Upper lobe of left lung (tissue), 6 donors: ENCODE data around the gene TCF7L1. TPM values are rescaled to one million over a fixed set of nuclear protein-coding genes. Genes with fewer than 3 reads are reported as not detected.
"Not testable (repeated sequence)": the region's sequence is repeated elsewhere in the genome, so short reads cannot be mapped to it uniquely, and the experiment has no call there.

Experiments used
- ATAC-seq, 2 donors: fragments of 200-7000 bp; cut with Tn5 transposase; one replicate each; pipeline ENCODE4 v1.9.1; 2022; ENCODE audit warnings: mild to moderate bottlenecking in 2 of 2, moderate library complexity in 2 of 2; ENCODE audit not compliant: low FRiP score in 2 of 2
- DNase-seq, 2 donors: peaks; one replicate each; pipeline ENCODE4 v3.0.0-alpha.2; 2019 to 2020
- H3K27ac ChIP-seq, 4 donors: fragments of 200-600 bp; sonication (generic); one replicate each; pipeline ENCODE4 v1.5.1; 2016 to 2019
- H3K27me3 ChIP-seq, 4 donors: fragments of 200-600 bp; sonication (generic); one replicate each; pipeline ENCODE4 v1.5.1; 2017 to 2019
- H3K36me3 ChIP-seq, 4 donors: fragments of 200-600 bp; sonication (generic); one replicate each; pipeline ENCODE4 v1.5.1; 2016 to 2019
- H3K4me1 ChIP-seq, 4 donors: fragments of 200-600 bp; sonication (generic); one replicate each; pipeline ENCODE4 v1.5.1; 2018 to 2019
- H3K4me3 ChIP-seq, 4 donors: fragments of 200-600 bp; sonication (generic); one replicate each; pipeline ENCODE4 v1.5.1; 2017 to 2019; ENCODE audit warnings: mild to moderate bottlenecking in 2 of 4, moderate library complexity in 1 of 4
- H3K9me3 ChIP-seq, 4 donors: fragments of 200-600 bp; sonication (generic); one replicate each; pipeline ENCODE4 v1.5.1; 2018 to 2019
- CTCF ChIP-seq, 6 experiments: fragments of 450-650 bp in 4 of 6; fragments of 200-600 bp in 2 of 6; sonication (generic) in 2 of 6; IDR thresholded peaks; one replicate each; pipeline ENCODE4 v1.5.1; 2016 to 2019; ENCODE audit warnings: antibody characterized with exemption in 6 of 6
- EP300 ChIP-seq, 4 donors: sonication (generic); formaldehyde crosslinking; IDR thresholded peaks; one replicate each; pipeline ENCODE4 v1.5.1; 2017; ENCODE audit warnings: antibody characterized with exemption in 4 of 4, control low read depth in 2 of 4
- POLR2A ChIP-seq, 4 donors: fragments of 450-650 bp; IDR thresholded peaks; one replicate each; pipeline ENCODE4 v1.5.1; 2016 to 2017; ENCODE audit warnings: antibody characterized with exemption in 4 of 4, mild to moderate bottlenecking in 2 of 4
- POLR2AphosphoS5 ChIP-seq, 2 donors: sonication (generic); formaldehyde crosslinking; IDR thresholded peaks; one replicate each; pipeline ENCODE4 v1.5.1; 2017; ENCODE audit warnings: antibody characterized with exemption in 2 of 2
- WGBS, 2 donors: methylation state at CpG; one replicate each; pipeline ENCODE4 v1.1.5; 2017 to 2018; 5-methylcytosine and 5-hydroxymethylcytosine counted together
- total RNA-seq, 6 donors: library from RNA; depleted of rRNA in 4 of 6; stranded (reverse); fragments of >200 nt in 4 of 6; gene quantifications; one replicate each; pipeline versions ENCODE4 v1.1.0 to v1.2.1, GENCODE V29; 2016 to 2021
- donor health status: DM: no; HTN: no; CAD: no; lungs with moderate emphysema.
- donor health status: DM: no; HTN: yes; CAD: no; lungs with severe emphysema.

TCF7L1 gene
- total RNA-seq, 6 donors from 2014 or later: 7.3 to 18.4 (median 11.2) TPM

GRCh38 chr2:85154048-85154753, 21.0 kb downstream of the TCF7L1 start:
- Histone ChIP-seq H3K4me3 (no peak overlapping the region), H3K9me3 (no peaks in the 10 kb centered on the region), H3K27me3 (no peaks in the 10 kb centered on the region), H3K4me1 (peaks cover 20 to 39% (median 27%) of the 10 kb centered on the region in 4 donors), H3K36me3 (no peaks in the 10 kb centered on the region), H3K27ac (peak overlapping the region; percentile 37 to 56 (median 52))
- 48 to 59% methylated on average over 7 of the region's 7 CpGs for WGBS, 2 donors
- peak in 1 of 2 donors; percentile 28 for DNase-seq
- peak in 1 of 2 donors; percentile 61 for ATAC-seq
- TF ChIP-seq EP300 (IDR thresholded peaks at IDR 0.05): peak in 1 of 4 donors; percentile 23
- no peak for TF ChIP-seq POLR2A (IDR thresholded peaks at IDR 0.05)
- TF ChIP-seq POLR2AphosphoS5 (IDR thresholded peaks at IDR 0.05): peak in 1 of 2 donors; percentile 26

GRCh38 chr2:85155082-85155481, 21.9 kb downstream of the TCF7L1 start:
- Histone ChIP-seq H3K27ac (peak overlapping the region; percentile 37 to 56 (median 52)), H3K4me1 (peaks cover 26 to 45% (median 36%) of the 10 kb centered on the region in 4 donors)
- DNase-seq, H3K4me3 ChIP-seq, H3K27me3 ChIP-seq, H3K9me3 ChIP-seq, H3K36me3 ChIP-seq, ATAC-seq: not testable (repeated sequence)
- 96 to 97% methylated on average over 8 of the region's 8 CpGs for WGBS, 2 donors

GRCh38 chr2:85156153-85156552, 23.0 kb downstream of the TCF7L1 start:
- ATAC-seq (no peak), DNase-seq (no peak)
- Histone ChIP-seq H3K4me1 (peaks cover 26 to 51% (median 44%) of the 10 kb centered on the region in 4 donors), H3K9me3 (no peaks in the 10 kb centered on the region), H3K27me3 (no peaks in the 10 kb centered on the region), H3K27ac (no peak overlapping the region), H3K4me3 (no peak overlapping the region), H3K36me3 (no peaks in the 10 kb centered on the region)
- no peak for TF ChIP-seq EP300 (IDR thresholded peaks at IDR 0.05)
- TF ChIP-seq CTCF (IDR thresholded peaks at IDR 0.05): no peak
- no peak for TF ChIP-seq POLR2AphosphoS5 (IDR thresholded peaks at IDR 0.05)
- TF ChIP-seq POLR2A (IDR thresholded peaks at IDR 0.05): no peak
- WGBS, 2 donors: 66 to 73% methylated on average over 7 of the region's 7 CpGs

DNA sequence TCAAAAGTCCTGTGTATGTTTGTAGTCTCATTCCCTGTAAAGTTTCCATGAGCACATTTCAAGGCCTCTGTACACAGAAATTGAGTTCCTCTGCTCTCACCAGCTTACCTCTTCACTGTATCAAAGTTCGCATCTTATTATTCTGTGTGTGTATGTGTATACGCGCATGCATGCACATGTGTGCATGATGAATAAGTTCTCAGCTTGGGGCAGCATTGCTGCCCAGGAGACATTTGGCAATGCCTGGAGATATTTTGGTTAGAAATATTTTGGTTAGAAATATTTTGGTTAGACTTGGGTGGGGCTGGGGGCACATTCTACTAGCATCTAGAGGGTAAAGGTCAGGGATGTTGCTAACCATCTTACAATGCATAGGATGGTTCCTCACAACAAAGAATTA, 23.4 kb downstream of the TCF7L1 start:
- ATAC-seq (no peak), DNase-seq (no peak)
- Histone ChIP-seq H3K27ac (no peak overlapping the region), H3K4me1 (peaks cover 26 to 55% (median 46%) of the 10 kb centered on the region in 4 donors), H3K36me3 (no peaks in the 10 kb centered on the region), H3K9me3 (no peaks in the 10 kb centered on the region), H3K27me3 (no peaks in the 10 kb centered on the region), H3K4me3 (no peak overlapping the region)
- WGBS, 2 donors: 94 to 96% methylated on average over 3 of the region's 3 CpGs
- TF ChIP-seq POLR2A (IDR thresholded peaks at IDR 0.05): no peak
- no peak for TF ChIP-seq EP300 (IDR thresholded peaks at IDR 0.05)
- TF ChIP-seq POLR2AphosphoS5 (IDR thresholded peaks at IDR 0.05): no peak
- no peak for TF ChIP-seq CTCF (IDR thresholded peaks at IDR 0.05)

- peak overlapping the region in 1 of 4 donors; percentile 7 for H3K27ac ChIP-seq
- ATAC-seq: no peak
- H3K4me1 ChIP-seq: peaks cover 26 to 63% (median 53%) of the 10 kb centered on the region in 4 donors
- no peak for DNase-seq
- H3K36me3 ChIP-seq: no peaks in the 10 kb centered on the region
- no peaks in the 10 kb centered on the region for H3K9me3 ChIP-seq
- 93% methylated on average over 1 of the region's 1 CpG; no CpG with 5 or more reads in 1 of the 2 donors for WGBS, 2 donors
- no peaks in the 10 kb centered on the region for H3K27me3 ChIP-seq
- TF ChIP-seq POLR2AphosphoS5 (IDR thresholded peaks at IDR 0.05): no peak
- TF ChIP-seq CTCF (IDR thresholded peaks at IDR 0.05): no peak
- TF ChIP-seq EP300 (IDR thresholded peaks at IDR 0.05): no peak
- TF ChIP-seq POLR2A (IDR thresholded peaks at IDR 0.05): no peak
- no peak overlapping the region for H3K4me3 ChIP-seq
Observed at GRCh38 chr2:85157345-85157744, 24.2 kb downstream of the TCF7L1 start.
